Measurements from ENCODE around the gene LAMB3. TPM values are rescaled to one million over a fixed set of nuclear protein-coding genes. Genes with fewer than 3 reads are reported as not detected.

LAMB3 gene
- total RNA-seq, 1 experiment from 2014 or later: 0.28 TPM

DNA sequence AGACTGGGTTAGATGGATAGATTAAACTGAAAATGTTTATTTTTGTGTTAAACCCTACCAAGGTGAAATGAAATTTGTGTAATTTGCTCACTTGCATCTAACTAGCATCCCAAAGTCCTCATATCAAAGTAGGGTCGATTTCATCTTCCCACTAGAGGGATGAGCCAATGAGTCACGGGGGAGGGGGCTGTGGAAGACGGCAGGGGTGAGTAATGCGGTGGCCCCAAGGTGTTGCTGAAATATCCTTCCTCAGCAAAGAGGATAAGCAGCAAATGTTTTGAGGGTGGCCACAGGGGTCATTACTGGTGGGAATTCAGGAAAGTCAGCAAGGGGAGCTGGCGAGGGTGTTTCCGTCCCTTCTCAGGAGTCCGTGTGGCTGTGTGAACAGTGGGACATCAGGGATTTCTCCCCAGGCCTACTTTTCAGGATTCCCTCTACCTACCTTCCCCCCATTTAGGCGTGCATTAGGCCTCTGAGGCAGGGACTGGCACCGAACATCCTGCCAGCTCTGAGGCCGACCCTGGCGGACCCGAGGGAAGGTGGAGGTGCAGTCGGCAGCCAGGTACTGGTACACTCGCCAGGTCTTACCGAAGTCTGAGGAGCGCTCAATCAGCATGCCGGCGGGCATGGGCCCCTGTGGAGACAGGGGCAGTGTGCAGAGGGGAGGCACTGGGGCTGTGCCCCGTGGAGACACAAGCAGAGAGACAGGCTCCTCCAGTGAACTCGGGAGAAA lies 18.1 kb downstream of the LAMB3 start:
- no peak overlapping the region for H3K27ac Mint-ChIP-seq
- Histone ChIP-seq H3K27ac (ENCODE audit: insufficient read length, low read depth, low read length) (no peak overlapping the region), H3K4ac (ENCODE audit: low read depth, low read length) (no peak overlapping the region), H3K79me2 (ENCODE audit: insufficient read depth, low read length) (no peaks in the 10 kb centered on the region), H3K9ac (ENCODE audit: extremely low read depth, insufficient read length, low read length) (no peak overlapping the region), H2AFZ (ENCODE audit: low read length) (no peak overlapping the region), H4K8ac (replicated peaks; ENCODE audit: insufficient read length, low read depth, low read length) (no peak overlapping the region), H3T11ph (ENCODE audit: low read length) (no peak overlapping the region), H3K4me1 (ENCODE audit: insufficient read depth, low read length) (no peaks in the 10 kb centered on the region; the same call in 1 of the 2 replicates), H2BK12ac (ENCODE audit: insufficient read length, low read depth, low read length) (no peak overlapping the region), H2AK5ac (ENCODE audit: insufficient read length, low read length) (no peak overlapping the region), H3K14ac (ENCODE audit: insufficient read depth, low read length) (no peak overlapping the region; the same call in 1 of the 2 replicates), H3K18ac (ENCODE audit: insufficient read length, low read depth, low read length) (no peak overlapping the region), H2BK20ac (ENCODE audit: low read depth, low read length, poor library complexity, severe bottlenecking) (no peak overlapping the region), H2BK15ac (ENCODE audit: low read depth, low read length) (no peak overlapping the region), H4K91ac (ENCODE audit: insufficient read length, low read depth, low read length) (no peak overlapping the region), H3K56ac (ENCODE audit: insufficient read length, low read depth, low read length) (no peak overlapping the region), H4K20me1 (ENCODE audit: control insufficient read depth, insufficient read depth, insufficient read length) (no peaks in the 10 kb centered on the region), H3K79me1 (ENCODE audit: insufficient read depth, low read depth, low read length, poor library complexity, severe bottlenecking) (no peaks in the 10 kb centered on the region), H3K23ac (ENCODE audit: insufficient read length, low read depth, low read length) (no peak overlapping the region), H2BK120ac (ENCODE audit: low read depth, low read length, poor library complexity, severe bottlenecking) (no peak overlapping the region), H4K5ac (ENCODE audit: insufficient read length, low read depth, low read length) (no peak overlapping the region), H3K23me2 (ENCODE audit: insufficient read length, low read depth, low read length, poor library complexity, severe bottlenecking) (no peaks in the 10 kb centered on the region), H3K27me3 (ENCODE audit: insufficient read depth, low read length) (no peaks in the 10 kb centered on the region), H2BK5ac (ENCODE audit: insufficient read length, low read length) (no peak overlapping the region), H3K4me2 (ENCODE audit: insufficient read depth, insufficient read length, low read length) (no peak overlapping the region), H3K9me3 (ENCODE audit: control insufficient read depth, low read depth, low read length) (no peaks in the 10 kb centered on the region)
- WGBS (ENCODE audit: extremely low coverage, insufficient read length, low lambda C conversion rate): no CpG with 5 or more reads among the region's 20 CpGs
- peaks cover 3% of the 10 kb centered on the region; the same call in 1 of the 2 replicates for H3K27me3 Mint-ChIP-seq (ENCODE audit: low read depth)
- no peak overlapping the region for H3K4me3 Mint-ChIP-seq
- TF ChIP-seq, protein P1, sequence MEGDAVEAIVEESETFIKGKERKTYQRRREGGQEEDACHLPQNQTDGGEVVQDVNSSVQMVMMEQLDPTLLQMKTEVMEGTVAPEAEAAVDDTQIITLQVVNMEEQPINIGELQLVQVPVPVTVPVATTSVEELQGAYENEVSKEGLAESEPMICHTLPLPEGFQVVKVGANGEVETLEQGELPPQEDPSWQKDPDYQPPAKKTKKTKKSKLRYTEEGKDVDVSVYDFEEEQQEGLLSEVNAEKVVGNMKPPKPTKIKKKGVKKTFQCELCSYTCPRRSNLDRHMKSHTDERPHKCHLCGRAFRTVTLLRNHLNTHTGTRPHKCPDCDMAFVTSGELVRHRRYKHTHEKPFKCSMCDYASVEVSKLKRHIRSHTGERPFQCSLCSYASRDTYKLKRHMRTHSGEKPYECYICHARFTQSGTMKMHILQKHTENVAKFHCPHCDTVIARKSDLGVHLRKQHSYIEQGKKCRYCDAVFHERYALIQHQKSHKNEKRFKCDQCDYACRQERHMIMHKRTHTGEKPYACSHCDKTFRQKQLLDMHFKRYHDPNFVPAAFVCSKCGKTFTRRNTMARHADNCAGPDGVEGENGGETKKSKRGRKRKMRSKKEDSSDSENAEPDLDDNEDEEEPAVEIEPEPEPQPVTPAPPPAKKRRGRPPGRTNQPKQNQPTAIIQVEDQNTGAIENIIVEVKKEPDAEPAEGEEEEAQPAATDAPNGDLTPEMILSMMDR (conservative IDR thresholded peaks at IDR 0.05): no peak
- H3K9me3 Mint-ChIP-seq: no peaks in the 10 kb centered on the region
- H3K36me3 Mint-ChIP-seq (ENCODE audit: insufficient read depth in 1 of 3, low read depth in 3 of 3): no peaks in the 10 kb centered on the region
- H3K4me1 Mint-ChIP-seq: peaks cover 30 to 34% of the 10 kb centered on the region in 2 experiments
- DNase-seq: no peak
